Aorta (tissue), 5 donors: ENCODE results near the gene COLQ. TPM values are rescaled to one million over a fixed set of nuclear protein-coding genes. Genes with fewer than 3 reads are reported as not detected.

Source experiments
- ATAC-seq: fragments of 200-7000 bp; cut with Tn5 transposase; one replicate; pipeline ENCODE4 v1.9.1; 2022; ENCODE audit warnings: moderate library complexity; ENCODE audit not compliant: low FRiP score
- DNase-seq, 2 donors: peaks; one replicate each; pipeline ENCODE4 v3.0.0-alpha.2; 2020
- H3K27ac ChIP-seq, 2 donors: one replicate each; pipeline ENCODE4 v1.5.1; 2013; ENCODE audit warnings: low read length in 2 of 2, mild to moderate bottlenecking in 2 of 2, moderate library complexity in 2 of 2, control low read depth in 1 of 2, inconsistent platforms in 1 of 2, low read depth in 1 of 2
- H3K27me3 ChIP-seq, 2 donors: one replicate each; pipeline ENCODE4 v1.6.1; 2013; ENCODE audit warnings: control low read depth in 1 of 2, low read length in 1 of 2, mild to moderate bottlenecking in 1 of 2, moderate library complexity in 1 of 2; ENCODE audit not compliant: insufficient read depth in 2 of 2, control insufficient read depth in 1 of 2
- H3K36me3 ChIP-seq, 2 donors: one replicate each; pipeline ENCODE4 v1.6.1; 2013; ENCODE audit warnings: control low read depth in 1 of 2, low read length in 1 of 2, mild to moderate bottlenecking in 1 of 2; ENCODE audit not compliant: insufficient read depth in 2 of 2, control insufficient read depth in 1 of 2
- H3K4me1 ChIP-seq, 2 donors: one replicate each; pipeline ENCODE4 v1.6.1; 2013; ENCODE audit warnings: low read length in 2 of 2, control low read depth in 1 of 2, mild to moderate bottlenecking in 1 of 2, moderate library complexity in 1 of 2; ENCODE audit not compliant: insufficient read depth in 2 of 2, control insufficient read depth in 1 of 2
- H3K4me3 ChIP-seq, 2 donors: one replicate each; pipeline ENCODE4 v1.5.1; 2013; ENCODE audit warnings: low read length in 2 of 2, control low read depth in 1 of 2, mild to moderate bottlenecking in 1 of 2
- H3K9me3 ChIP-seq: one replicate; pipeline ENCODE4 v1.6.1; 2013; ENCODE audit warnings: mild to moderate bottlenecking, low read length; ENCODE audit not compliant: control insufficient read depth
- WGBS, 2 donors: extraction: QIAGEN DNeasy Blood & Tissue Kit; methylation state at CpG; one replicate each; pipeline ENCODE4 v1.1.7; 2013; 5-methylcytosine and 5-hydroxymethylcytosine counted together
- intact Hi-C, 2 donors: fragments of 100-400 bp; cut with DNase I; formaldehyde crosslinking; loops; one replicate each; pipeline versions ENCODE4 v1.14.2 to v1.15.0; 2022
- polyA plus RNA-seq, 2 donors: library from polyadenylated mRNA; stranded (reverse); fragments of 200-250 nt; gene quantifications; one replicate each; pipeline ENCODE4 v1.2.3, GENCODE V29; 2013
- total RNA-seq, 2 donors: library from RNA; stranded (reverse); fragmentation: NEBNext Ultra II Directional; extraction: Animal tissue kit (Norgen Biotek cat#: 25700); gene quantifications; one replicate each; pipeline ENCODE4 v1.2.1, GENCODE V29; 2021
- donor health status: healthy with polysubstance abuse.
- donor health status: Bipolar disorder and iron deficiency.
- donor health status: DM: no; HTN: no; CAD: no.
- donor health status: DM: no; HTN: no; CAD: no.
- donor health status: DM: yes; HTN: yes; CAD: no.

Gene COLQ
- total and polyA plus RNA-seq, 4 donors: 1.8 to 18.7 (median 13.7) TPM

- ATAC-seq (no peak), DNase-seq (no peak)
- intact Hi-C loops: no loop called here
- no peaks in the 10 kb centered on the region for H3K27me3 ChIP-seq
- H3K4me1 ChIP-seq: peaks cover 2 to 3% of the 10 kb centered on the region in 2 donors
- H3K36me3 ChIP-seq: peaks cover 12 to 14% of the 10 kb centered on the region in 2 donors
- 91 to 93% methylated on average over 6 of the region's 6 CpGs for WGBS, 2 donors
- no peaks in the 10 kb centered on the region for H3K9me3 ChIP-seq
- H3K27ac ChIP-seq: no peak overlapping the region
- no peak overlapping the region for H3K4me3 ChIP-seq
Observed at GRCh38 chr3:15436246-15436645, 85.3 kb downstream of the COLQ start.

GRCh38 chr3:15434756-15435155 is 86.8 kb downstream of the COLQ start:
- DNase-seq: no peak
- peaks cover 8 to 15% of the 10 kb centered on the region in 2 donors for H3K36me3 ChIP-seq
- H3K27me3 ChIP-seq: no peaks in the 10 kb centered on the region
- WGBS, 2 donors: 92 to 93% methylated on average over 4 of the region's 4 CpGs
- no peak for ATAC-seq
- no peak overlapping the region for H3K4me3 ChIP-seq
- no peaks in the 10 kb centered on the region for H3K9me3 ChIP-seq
- H3K27ac ChIP-seq: no peak overlapping the region
- intact Hi-C loops: no loop called here
- peaks cover 0 to 1% of the 10 kb centered on the region in 2 donors for H3K4me1 ChIP-seq

- DNase-seq (no peak), ATAC-seq (no peak)
- H3K4me1 ChIP-seq: peaks cover 0 to 1% of the 10 kb centered on the region in 2 donors
- no peaks in the 10 kb centered on the region for H3K27me3 ChIP-seq
- no peak overlapping the region for H3K27ac ChIP-seq
- H3K9me3 ChIP-seq: no peaks in the 10 kb centered on the region
- 93% methylated on average over 1 of the region's 1 CpG for WGBS, 2 donors
- H3K4me3 ChIP-seq: no peak overlapping the region
- H3K36me3 ChIP-seq: peaks cover 8 to 11% of the 10 kb centered on the region in 2 donors
- intact Hi-C loops: no loop called here
Observed at GRCh38 chr3:15433531-15433930, 88.0 kb downstream of the COLQ start.

GRCh38 chr3:15431256-15431837 is 90.2 kb downstream of the COLQ start:
- peaks cover 0 to 1% of the 10 kb centered on the region in 2 donors for H3K4me1 ChIP-seq
- no peak for ATAC-seq
- intact Hi-C loops: no loop called here

GRCh38 chr3:15430624-15431023 is 90.9 kb downstream of the COLQ start:
- no peaks in the 10 kb centered on the region for H3K9me3 ChIP-seq
- peaks cover 8% of the 10 kb centered on the region in 2 donors for H3K36me3 ChIP-seq
- H3K27me3 ChIP-seq: no peaks in the 10 kb centered on the region
- H3K4me1 ChIP-seq: peaks cover 0 to 1% of the 10 kb centered on the region in 2 donors
- ATAC-seq (no peak), DNase-seq (no peak)
- WGBS, 2 donors: 51 to 68% methylated on average over 1 of the region's 1 CpG
- no peak overlapping the region for H3K4me3 ChIP-seq
- no peak overlapping the region for H3K27ac ChIP-seq
- intact Hi-C loops: no loop called here

More at GRCh38 chr3:15431256-15431837, 90.2 kb downstream of the COLQ start:
- Histone ChIP-seq H3K4me3 (no peak overlapping the region), H3K27ac (no peak overlapping the region), H3K27me3 (no peaks in the 10 kb centered on the region), H3K9me3 (no peaks in the 10 kb centered on the region), H3K36me3 (peaks cover 8 to 10% of the 10 kb centered on the region in 2 donors)
- DNase-seq: no peak
- 76 to 82% methylated on average over 3 of the region's 3 CpGs for WGBS, 2 donors

- WGBS, 2 donors: 86 to 89% methylated on average over 6 of the region's 6 CpGs
- Histone ChIP-seq H3K9me3 (no peaks in the 10 kb centered on the region), H3K27me3 (no peaks in the 10 kb centered on the region), H3K27ac (no peak overlapping the region), H3K4me3 (peak overlapping the region in 1 of 2 donors; percentile 74), H3K36me3 (peaks cover under 1 to 3% of the 10 kb centered on the region in 2 donors), H3K4me1 (peaks cover 1 to 4% of the 10 kb centered on the region in 2 donors)
- DNase-seq (no peak), ATAC-seq (no peak)
- intact Hi-C loops: loop anchor here in 1 of 2 donors (5.0 kb wide), 1 partner anchor 128 kb away; no protein-coding TSS in a partner anchor
Observed at GRCh38 chr3:15429080-15429479, 92.4 kb downstream of the COLQ start.

GRCh38 chr3:15428539-15428938 is 93.0 kb downstream of the COLQ start:
- intact Hi-C loops: loop anchor here in 1 of 2 donors (5.0 kb wide), 1 partner anchor 129 kb away; no protein-coding TSS in a partner anchor
- DNase-seq (no peak), ATAC-seq (no peak)
- WGBS, 2 donors: 3 to 6% methylated on average over 9 of the region's 9 CpGs
- peaks cover 1 to 4% of the 10 kb centered on the region in 2 donors for H3K4me1 ChIP-seq
- H3K36me3 ChIP-seq: peaks cover 0 to 3% of the 10 kb centered on the region in 2 donors
- H3K27ac ChIP-seq: peak overlapping the region in 1 of 2 donors; percentile 72
- peak overlapping the region; percentile 74 to 89 for H3K4me3 ChIP-seq
- no peaks in the 10 kb centered on the region for H3K9me3 ChIP-seq
- no peaks in the 10 kb centered on the region for H3K27me3 ChIP-seq

GRCh38 chr3:15427981-15428380 is 93.5 kb downstream of the COLQ start:
- ATAC-seq: no peak
- intact Hi-C loops: loop anchor here (2.0 to 5.0 kb wide), 2 partner anchors 129 kb away; no protein-coding TSS in a partner anchor
- Histone ChIP-seq H3K4me1 (peaks cover 1 to 4% of the 10 kb centered on the region in 2 donors), H3K27me3 (no peaks in the 10 kb centered on the region), H3K27ac (peak overlapping the region; percentile 31 to 72), H3K4me3 (peak overlapping the region; percentile 74 to 89), H3K9me3 (no peaks in the 10 kb centered on the region), H3K36me3 (peaks cover 0 to 3% of the 10 kb centered on the region in 2 donors)
- WGBS, 2 donors: 1% methylated on average over 11 of the region's 11 CpGs
- DNase-seq: no peak
